HEK293 (cell line): ENCODE results near the gene LARP1.

Source experiments
- BCL11B ChIP-seq: fragments of 450-650 bp; formaldehyde crosslinking; IDR thresholded peaks from 2 replicates; pipeline ENCODE4 v1.5.1; 2016; ENCODE audit warnings: low read depth, missing biosample characterization, missing genetic modification characterization
- BCL6B ChIP-seq: fragments of 450-650 bp; formaldehyde crosslinking; IDR thresholded peaks from 2 replicates; pipeline ENCODE4 v1.5.1; 2017; ENCODE audit warnings: missing biosample characterization, missing genetic modification characterization
- CTCF ChIP-seq: fragments of 450-650 bp; formaldehyde crosslinking; IDR thresholded peaks from 2 replicates; pipeline ENCODE4 v1.5.1; 2016; ENCODE audit warnings: missing biosample characterization, missing genetic modification characterization
- ZNF138 ChIP-seq: fragments of 450-650 bp; formaldehyde crosslinking; IDR thresholded peaks from 2 replicates; pipeline ENCODE4 v1.5.1; 2016; ENCODE audit warnings: missing biosample characterization, missing genetic modification characterization, borderline replicate concordance
- ZNF175 ChIP-seq: fragments of 450-650 bp; formaldehyde crosslinking; IDR thresholded peaks from 2 replicates; pipeline ENCODE4 v1.5.1; 2016; ENCODE audit warnings: missing biosample characterization, missing genetic modification characterization
- ZNF324 ChIP-seq: fragments of 450-650 bp; formaldehyde crosslinking; IDR thresholded peaks from 2 replicates; pipeline ENCODE4 v1.5.1; 2016; ENCODE audit warnings: missing biosample characterization, missing genetic modification characterization
- ZNF548 ChIP-seq: fragments of 450-650 bp; formaldehyde crosslinking; IDR thresholded peaks from 2 replicates; pipeline ENCODE4 v1.5.1; 2016; ENCODE audit warnings: missing biosample characterization, missing genetic modification characterization

GRCh38 chr5:154758493-154758892 lies 3.3 kb downstream of the LARP1 start:
- TF ChIP-seq BCL6B = no peak
- no peak for TF ChIP-seq ZNF548
- no peak for TF ChIP-seq CTCF (tag by site-specific recombination)
- no peak for TF ChIP-seq BCL11B (tag by site-specific recombination)
- no peak for TF ChIP-seq ZNF175 (tag by site-specific recombination)
- no peak for TF ChIP-seq ZNF324 (tag by site-specific recombination)
- TF ChIP-seq ZNF138 (tag by site-specific recombination) = no peak
